Measurements from ENCODE around the gene LIN54.

LIN54 gene

GRCh38 chr4:83022724-83023450 lies 12.3 kb upstream of the LIN54 start:
- TF ChIP-seq CTCF (conservative IDR thresholded peaks at IDR 0.05) (no peak), ZFX (IDR thresholded peaks at IDR 0.05) (no peak)
- H3K27ac ChIP-seq, result no peak overlapping the region

- no peak overlapping the region for H3K27ac ChIP-seq
- no peak for TF ChIP-seq CTCF (conservative IDR thresholded peaks at IDR 0.05)
- TF ChIP-seq ZFX (IDR thresholded peaks at IDR 0.05), result no peak
Observed at GRCh38 chr4:83019794-83020494, 9.3 kb upstream of the LIN54 start.

- H3K27ac ChIP-seq, result peak overlapping the region; percentile 14; the same call in 1 of the 2 replicates
Observed at GRCh38 chr4:83013902-83014301, 3.3 kb upstream of the LIN54 start.

GRCh38 chr4:83013420-83013867 lies 2.8 kb upstream of the LIN54 start:
- H3K27ac ChIP-seq, result peak overlapping the region; percentile 87
- TF ChIP-seq CTCF (conservative IDR thresholded peaks at IDR 0.05) (no peak), ZFX (IDR thresholded peaks at IDR 0.05) (no peak)

More at GRCh38 chr4:83013902-83014301, 3.3 kb upstream of the LIN54 start:
- no peak for TF ChIP-seq CTCF (conservative IDR thresholded peaks at IDR 0.05)
- TF ChIP-seq ZFX (IDR thresholded peaks at IDR 0.05), result no peak

GRCh38 chr4:83012687-83013419 lies 2.2 kb upstream of the LIN54 start:
- H3K27ac ChIP-seq, result peak overlapping the region; percentile 87

GRCh38 chr4:83012200-83012686 lies 1.6 kb upstream of the LIN54 start:
- TF ChIP-seq ZFX (IDR thresholded peaks at IDR 0.05) (peak; percentile 69), CTCF (conservative IDR thresholded peaks at IDR 0.05) (no peak)
- peak overlapping the region; percentile 87 for H3K27ac ChIP-seq

More at GRCh38 chr4:83012687-83013419, 2.2 kb upstream of the LIN54 start:
- TF ChIP-seq ZFX (IDR thresholded peaks at IDR 0.05) (peak; percentile 41), CTCF (conservative IDR thresholded peaks at IDR 0.05) (peak; percentile 40)

All from C4-2B (cell line).